Stimulated activated CD8-positive, alpha-beta memory T cell treated with anti-CD3 and anti-CD28 coated beads, Interleukin-4, amount 100 ng/mL, for 48 hours (primary cell): Measurements from ENCODE around the gene ITPRIPL1.

Experiments used
- DNase-seq: peaks from one replicate; pipeline ENCODE4 v3.0.0-alpha.2; 2020

Gene ITPRIPL1

DNA sequence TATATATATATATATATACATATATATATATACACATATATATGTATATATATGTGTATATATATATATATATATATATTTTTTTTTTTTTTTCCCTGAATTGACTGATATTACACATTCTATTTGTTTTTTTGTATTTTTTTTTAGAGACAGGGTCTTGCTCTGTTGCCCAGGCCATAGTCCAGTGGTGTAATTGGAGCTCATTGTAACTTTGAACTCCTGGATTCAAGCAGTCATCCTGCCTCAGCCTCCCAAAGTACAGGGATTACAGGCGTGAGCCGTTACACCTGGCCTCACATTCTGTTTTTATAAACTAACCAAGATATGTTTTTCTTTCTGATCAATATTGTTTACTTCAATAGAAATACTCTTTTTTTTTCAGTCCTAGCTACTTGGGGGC lies 36.6 kb downstream of the ITPRIPL1 start:
- DNase-seq: no peak

DNA sequence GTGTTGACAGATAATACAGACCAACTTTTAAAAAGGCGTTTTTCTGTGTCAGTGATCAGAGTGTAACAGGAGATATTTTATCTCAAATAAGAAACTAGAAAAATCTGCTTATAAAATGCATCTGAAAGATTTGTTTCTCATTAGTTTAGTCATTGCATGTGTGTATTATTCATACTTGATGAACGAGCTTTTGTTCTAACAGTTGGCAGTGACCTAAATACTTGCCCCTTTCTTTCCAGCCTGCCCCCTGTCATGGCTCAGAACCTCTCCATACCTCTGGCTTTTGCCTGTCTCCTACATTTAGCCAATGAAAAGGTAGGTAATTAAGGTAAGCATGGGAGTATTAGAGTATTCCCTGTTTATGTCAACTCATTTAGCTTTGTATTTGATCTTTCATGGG lies 44.1 kb downstream of the ITPRIPL1 start:
- DNase-seq: no peak

DNA sequence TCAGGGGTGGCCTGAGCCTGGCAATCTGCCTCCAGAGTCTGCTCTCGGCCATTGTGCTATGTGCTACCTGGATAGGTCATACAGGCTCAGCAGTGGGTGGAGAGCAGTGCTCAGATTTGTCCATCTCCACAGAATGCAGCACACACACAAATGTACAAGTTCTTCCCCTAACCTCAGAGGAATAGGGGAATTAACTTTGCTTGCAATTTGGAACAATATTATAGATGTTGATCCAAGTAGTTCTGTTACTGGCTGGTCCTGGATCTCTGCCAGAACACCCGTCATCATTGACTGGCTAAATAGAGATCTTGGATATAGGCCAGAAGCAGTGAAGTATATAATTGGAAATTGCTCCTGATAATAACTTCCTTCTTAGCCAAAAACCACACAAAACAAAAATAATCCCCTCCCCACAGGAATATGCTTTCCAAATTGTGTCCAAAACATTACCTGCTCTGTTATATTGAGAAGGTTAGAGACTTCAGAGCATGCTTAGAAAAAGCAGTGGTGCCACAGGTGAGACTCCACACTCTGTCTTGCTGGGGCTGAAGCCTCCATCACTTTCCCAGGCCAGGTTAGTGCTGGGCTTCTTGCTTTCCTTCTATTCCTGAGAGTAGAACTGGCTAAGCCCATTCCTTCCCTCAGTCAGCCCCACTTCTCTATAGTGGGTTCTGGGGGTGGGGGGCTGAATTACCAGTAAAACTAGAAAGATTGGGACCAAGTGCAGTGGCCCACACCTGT lies 49.3 kb downstream of the ITPRIPL1 start:
- no peak for DNase-seq
